Osteocyte (in vitro differentiated cells): ENCODE results near the gene FADS2. TPM values are rescaled to one million over a fixed set of nuclear protein-coding genes. Genes with fewer than 3 reads are reported as not detected.

Source experiments
- DNase-seq: peaks from one replicate; pipeline ENCODE4 v3.0.0; 2021; ENCODE audit warnings: mixed read lengths; ENCODE audit not compliant: unreplicated experiment; ENCODE audit errors: extremely low spot score
- H3K27ac Mint-ChIP-seq: one replicate; pipeline ENCODE4 v1.8.0; 2021; ENCODE audit warnings: mild to moderate bottlenecking, mixed read lengths; ENCODE audit not compliant: unreplicated experiment
- H3K27me3 Mint-ChIP-seq: one replicate; pipeline ENCODE4 v1.8.0; 2021; ENCODE audit warnings: mixed read lengths; ENCODE audit not compliant: unreplicated experiment
- H3K36me3 Mint-ChIP-seq: one replicate; pipeline ENCODE4 v1.8.0; 2021; ENCODE audit warnings: mixed read lengths; ENCODE audit not compliant: unreplicated experiment
- H3K4me1 Mint-ChIP-seq: one replicate; pipeline ENCODE4 v1.8.0; 2021; ENCODE audit warnings: mixed read lengths; ENCODE audit not compliant: unreplicated experiment
- H3K4me3 Mint-ChIP-seq: one replicate; pipeline ENCODE4 v1.8.0; 2021; ENCODE audit warnings: mild to moderate bottlenecking, moderate library complexity, mixed read lengths; ENCODE audit not compliant: unreplicated experiment
- H3K9me3 Mint-ChIP-seq: one replicate; pipeline ENCODE4 v1.8.0; 2021; ENCODE audit warnings: mixed read lengths; ENCODE audit not compliant: unreplicated experiment
- CTCF ChIP-seq: fragments of 200-600 bp; sonication (generic); IDR thresholded peaks from 2 replicates; pipeline ENCODE4 v1.5.0; 2021; ENCODE audit warnings: antibody characterized with exemption, mild to moderate bottlenecking, moderate library complexity
- total RNA-seq: library from RNA; stranded (reverse); gene quantifications from 2 replicates; pipeline ENCODE4 v1.2.1, GENCODE V29; 2021

FADS2 gene
- total RNA-seq, 1 donor from 2014 or later: 207 TPM

GRCh38 chr11:61838501-61838900, 10.4 kb downstream of the FADS2 start:
- Mint-ChIP-seq H3K9me3 (no peaks in the 10 kb centered on the region), H3K36me3 (peaks cover 31% of the 10 kb centered on the region), H3K4me1 (peaks cover 24% of the 10 kb centered on the region), H3K4me3 (no peak overlapping the region), H3K27ac (no peak overlapping the region), H3K27me3 (no peaks in the 10 kb centered on the region)
- TF ChIP-seq CTCF: no peak
- no peak for DNase-seq

- no peak for DNase-seq
- no peaks in the 10 kb centered on the region for H3K27me3 Mint-ChIP-seq
- peaks cover 31% of the 10 kb centered on the region for H3K36me3 Mint-ChIP-seq
- no peak overlapping the region for H3K4me3 Mint-ChIP-seq
- no peaks in the 10 kb centered on the region for H3K9me3 Mint-ChIP-seq
- H3K27ac Mint-ChIP-seq: no peak overlapping the region
- no peak for TF ChIP-seq CTCF
- peaks cover 20% of the 10 kb centered on the region for H3K4me1 Mint-ChIP-seq
These were observed 10.8 kb downstream of the FADS2 start for GRCh38 chr11:61838921-61839320.

- TF ChIP-seq CTCF: no peak
- peaks cover 12% of the 10 kb centered on the region for H3K4me1 Mint-ChIP-seq
- peak overlapping the region; percentile 4 for H3K27ac Mint-ChIP-seq
- no peak for DNase-seq
- no peak overlapping the region for H3K4me3 Mint-ChIP-seq
- H3K36me3 Mint-ChIP-seq: peaks cover 31% of the 10 kb centered on the region
- no peaks in the 10 kb centered on the region for H3K27me3 Mint-ChIP-seq
- H3K9me3 Mint-ChIP-seq: no peaks in the 10 kb centered on the region
These were observed 11.6 kb downstream of the FADS2 start for GRCh38 chr11:61839742-61840141.

GRCh38 chr11:61840371-61840770, 12.3 kb downstream of the FADS2 start:
- Mint-ChIP-seq H3K27me3 (no peaks in the 10 kb centered on the region), H3K36me3 (peaks cover 31% of the 10 kb centered on the region)

More at GRCh38 chr11:61840371-61840770, 12.3 kb downstream of the FADS2 start:
- no peak overlapping the region for H3K4me3 Mint-ChIP-seq
- no peak overlapping the region for H3K27ac Mint-ChIP-seq
- no peaks in the 10 kb centered on the region for H3K9me3 Mint-ChIP-seq
- TF ChIP-seq CTCF: no peak
- DNase-seq: no peak
- peaks cover 6% of the 10 kb centered on the region for H3K4me1 Mint-ChIP-seq
